ENCODE results near the gene HSD11B1.

The HSD11B1 gene

DNA sequence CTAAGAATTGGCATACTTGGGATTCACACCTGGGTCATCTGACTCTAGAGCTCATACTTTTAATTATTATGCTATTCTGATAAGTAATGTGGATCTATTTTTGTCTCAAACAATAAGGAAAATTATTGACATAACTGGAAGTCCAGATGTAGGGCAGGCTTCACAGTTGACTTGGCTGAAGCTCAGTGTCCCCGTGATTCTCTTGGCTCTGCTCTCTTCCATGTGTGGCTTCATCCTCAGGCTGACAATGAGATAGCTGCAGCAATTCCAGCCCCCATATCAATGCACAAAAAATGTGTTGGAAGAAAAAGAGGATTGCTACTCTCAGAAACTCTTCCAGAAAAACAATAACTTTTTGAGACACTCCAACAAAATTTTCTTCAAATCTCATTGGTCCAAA is 23.8 kb downstream of the HSD11B1 start:
- no peak for DNase-seq

DNA sequence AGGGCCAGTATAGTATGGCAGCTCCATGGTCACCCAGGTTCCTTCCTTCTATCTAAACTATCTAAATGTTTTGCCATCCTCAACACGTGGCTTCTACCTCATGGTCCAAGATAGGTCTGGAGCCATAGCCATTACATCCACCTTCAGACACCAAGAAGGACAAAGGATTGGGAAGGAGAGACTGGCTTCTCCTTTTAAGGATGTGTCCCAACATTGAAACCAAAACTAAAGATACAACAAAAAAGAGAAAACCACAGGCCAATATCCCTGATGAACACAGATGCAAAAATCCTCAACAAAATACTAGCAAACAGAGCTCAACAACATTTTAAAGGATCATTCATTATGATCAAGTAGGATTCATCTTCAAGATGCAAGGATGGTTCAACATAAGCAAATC is 24.8 kb downstream of the HSD11B1 start:
- DNase-seq, result no peak

DNA sequence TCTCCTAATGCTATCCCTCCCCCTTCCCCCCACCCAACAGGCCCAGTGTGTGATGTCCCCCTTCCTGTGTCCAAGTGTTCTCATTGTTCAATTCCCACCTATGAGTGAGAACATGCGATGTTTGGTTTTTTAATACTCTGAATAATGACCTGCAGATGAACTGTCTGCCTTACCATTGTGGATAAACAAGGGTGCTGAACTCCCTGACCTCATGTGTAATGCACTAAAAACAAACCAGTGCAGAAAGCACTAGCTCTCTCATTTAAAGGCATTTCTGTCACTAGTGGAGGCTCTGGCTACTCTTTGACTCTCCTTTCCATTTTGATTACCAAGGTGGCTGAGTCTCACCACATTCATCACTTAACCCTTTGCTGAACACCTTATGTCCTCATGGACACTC is 28.1 kb downstream of the HSD11B1 start:
- no peak for DNase-seq

DNA sequence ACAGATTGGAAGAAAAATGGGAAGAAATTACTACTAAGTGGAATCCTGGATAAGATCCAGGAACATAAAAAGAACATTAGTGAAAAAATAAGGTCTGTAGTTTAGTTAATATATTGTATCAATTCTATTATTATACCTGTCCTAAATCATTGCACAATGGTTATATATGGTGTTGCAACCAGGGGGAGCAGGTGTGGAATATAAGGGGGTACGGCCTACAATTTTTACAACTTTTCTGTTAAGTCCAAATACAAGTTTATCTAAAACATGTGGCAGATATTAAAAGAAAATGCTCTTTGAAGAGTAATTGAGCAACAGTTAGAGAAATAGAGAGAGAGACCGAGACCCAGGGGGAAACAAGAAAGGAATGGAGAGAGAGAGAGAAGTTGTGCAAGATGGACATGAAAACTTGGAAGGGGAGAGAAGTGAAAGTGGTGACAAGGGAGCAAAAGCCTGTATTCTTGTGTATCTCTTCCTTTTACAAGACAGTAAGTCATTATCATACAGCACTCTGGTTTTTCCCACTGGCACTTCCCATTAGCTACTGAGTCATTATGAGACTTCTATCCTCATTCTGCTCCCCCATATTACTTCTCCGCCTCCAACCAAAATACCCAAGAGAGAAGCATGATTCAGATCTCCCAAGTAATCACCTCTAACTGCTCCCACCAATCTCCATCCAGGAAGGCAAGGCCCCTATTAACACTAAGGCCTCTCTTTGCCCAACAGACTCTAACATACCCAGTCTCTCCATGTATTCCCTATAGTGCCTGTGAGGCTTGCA is 29.0 kb downstream of the HSD11B1 start:
- DNase-seq, result no peak

DNA sequence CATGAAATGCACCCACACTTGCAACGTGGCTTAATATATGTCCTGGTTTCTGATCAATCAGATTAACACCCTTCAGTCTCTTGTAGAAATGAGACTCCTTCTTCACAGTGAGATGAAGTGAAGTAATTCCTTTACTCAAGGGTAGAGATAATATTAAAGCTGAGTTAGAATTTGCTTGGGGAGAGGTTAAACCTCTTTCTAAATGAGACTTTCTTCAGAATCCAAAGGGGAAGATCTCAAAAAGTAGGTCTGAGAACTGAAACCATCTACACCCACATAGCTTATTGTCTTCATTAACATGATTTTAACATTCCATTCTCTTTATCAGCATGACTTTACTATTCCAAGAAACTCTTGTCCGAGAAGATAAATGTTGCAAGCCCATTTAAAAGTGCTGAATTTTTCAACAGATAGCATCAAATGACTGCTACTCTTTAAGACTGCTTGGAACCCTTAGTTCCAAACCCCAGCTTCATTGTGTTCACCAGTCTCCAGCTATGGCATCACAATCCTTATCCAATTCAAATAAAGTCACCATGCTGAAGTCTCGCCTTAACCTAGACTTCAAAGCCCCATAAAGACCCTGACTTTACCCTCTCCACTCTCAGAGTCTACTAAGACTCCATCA is 32.0 kb downstream of the HSD11B1 start:
- no peak for DNase-seq

DNA sequence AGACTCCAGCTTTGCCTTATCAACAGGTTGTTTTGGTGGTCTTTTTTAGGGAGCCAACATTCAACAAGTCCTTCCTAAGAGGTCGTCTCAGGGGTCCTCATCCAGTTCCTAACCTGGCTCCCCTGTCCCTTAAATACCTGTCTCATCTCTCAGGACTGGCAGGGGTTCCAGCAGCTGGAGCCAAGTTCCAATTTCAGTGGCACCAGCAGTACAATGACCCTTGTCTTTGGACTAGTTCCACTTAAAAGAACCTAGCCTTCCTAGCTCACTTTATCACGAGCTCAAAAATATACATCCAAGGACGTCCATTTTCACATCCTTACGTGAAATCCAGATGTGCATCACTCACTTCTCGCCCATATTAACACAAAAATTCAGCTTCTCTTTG is 32.5 kb downstream of the HSD11B1 start:
- DNase-seq, result no peak

DNA sequence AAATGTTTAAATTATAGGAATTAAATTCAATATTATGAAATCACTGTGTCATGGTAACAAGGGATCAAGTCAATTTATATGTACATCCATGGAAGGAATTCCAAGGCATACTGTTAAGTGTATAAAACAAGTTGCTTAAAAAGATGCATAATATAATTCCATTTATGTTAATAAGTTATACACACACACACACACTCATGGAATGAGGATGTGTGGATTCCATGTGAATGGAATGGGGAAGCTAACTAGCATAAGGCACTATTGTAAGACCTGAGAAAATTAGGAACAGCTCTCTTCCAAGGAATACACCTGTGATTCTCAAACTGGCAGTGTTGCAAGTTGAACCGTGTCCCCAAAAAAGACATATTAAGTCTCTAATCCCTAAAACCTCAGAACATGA is 33.6 kb downstream of the HSD11B1 start:
- DNase-seq, result no peak

DNA sequence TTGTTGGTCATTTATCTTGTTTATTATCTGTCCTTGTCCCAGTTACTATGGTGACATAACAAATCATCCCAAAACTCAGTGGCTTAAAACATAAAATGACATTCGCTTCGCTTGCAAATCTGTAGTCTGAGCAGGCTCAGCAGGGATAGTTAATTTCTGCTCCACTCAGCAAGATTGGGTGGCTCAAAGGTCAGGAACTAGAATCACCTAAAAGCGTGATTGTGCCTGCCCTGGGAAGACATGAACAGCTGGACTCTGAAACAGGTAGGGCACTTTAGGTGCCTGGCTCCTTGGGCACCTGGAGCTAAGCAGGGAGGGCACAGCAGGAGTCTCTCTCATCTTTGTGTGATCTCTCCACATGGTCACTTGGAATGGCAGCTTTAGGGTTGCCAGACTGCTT is 36.5 kb downstream of the HSD11B1 start:
- no peak for DNase-seq

DNA sequence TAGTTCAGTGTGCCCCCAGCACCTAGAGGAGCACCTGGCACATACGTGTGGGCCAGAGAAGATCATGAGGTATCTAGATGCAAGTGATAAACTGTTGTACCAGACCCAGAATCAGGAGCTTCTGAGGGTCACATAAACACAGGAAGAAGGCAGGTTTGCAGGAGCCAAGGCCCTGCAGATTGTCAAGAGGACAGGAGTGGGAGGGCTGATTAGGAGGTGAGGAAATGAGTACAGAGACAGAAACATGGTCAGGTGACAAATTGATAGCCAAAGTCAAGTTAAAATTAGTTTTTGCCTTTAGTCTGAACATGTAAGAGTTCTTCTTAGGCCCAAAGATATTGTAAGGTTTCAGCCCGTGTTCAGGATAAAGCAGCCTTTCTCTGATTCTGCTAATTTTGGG is 37.2 kb downstream of the HSD11B1 start:
- no peak for DNase-seq

DNA sequence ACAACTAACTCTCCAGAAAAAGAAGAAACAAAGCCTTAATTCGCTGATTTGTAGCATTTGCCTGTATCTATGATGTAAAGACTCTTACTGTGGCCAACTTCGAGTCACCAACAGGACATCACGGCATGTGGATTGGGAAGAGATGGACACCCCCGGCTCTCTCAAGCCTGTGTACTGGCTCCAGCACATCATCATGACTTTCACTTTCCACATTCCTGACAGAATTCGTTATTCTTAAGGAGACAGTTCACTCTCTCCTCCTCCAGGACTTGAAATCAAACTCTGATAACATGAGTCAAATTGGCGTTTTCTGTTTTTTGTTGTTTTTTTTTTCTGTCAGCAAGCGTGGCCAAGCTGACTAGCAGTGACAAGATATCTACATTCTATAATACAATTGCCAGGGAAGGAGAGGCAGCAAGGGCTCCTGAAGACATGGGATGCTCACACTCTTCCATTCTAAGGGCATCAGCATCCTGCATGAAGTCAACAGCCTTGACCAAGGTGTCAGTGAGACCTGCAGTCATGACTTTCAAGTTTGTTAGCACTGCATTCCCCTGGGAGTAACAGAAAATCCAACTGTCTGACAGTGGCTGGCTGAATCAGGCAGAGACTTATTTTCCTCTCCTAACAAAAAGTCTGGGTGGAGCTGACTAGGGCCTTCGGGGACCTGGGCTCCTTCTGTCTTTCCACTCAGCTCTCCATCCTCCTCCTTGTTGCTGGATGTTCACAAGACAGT is 37.9 kb downstream of the HSD11B1 start:
- no peak for DNase-seq

DNA sequence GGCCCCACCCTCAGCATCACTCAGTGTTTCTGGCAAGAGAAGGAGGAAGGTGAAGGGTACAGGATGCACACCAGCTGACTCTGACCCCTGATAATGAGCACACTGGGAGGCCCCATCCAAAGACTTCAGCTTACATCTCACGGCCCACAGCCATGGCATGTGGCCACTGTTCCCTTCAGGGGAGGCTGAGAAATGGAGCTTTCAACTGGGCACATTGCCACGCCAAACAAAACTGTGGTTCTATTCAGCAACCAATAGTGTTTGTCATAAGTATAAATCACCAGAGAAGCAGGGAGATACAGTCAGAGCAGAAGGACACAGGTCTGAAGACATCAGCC is 38.5 kb downstream of the HSD11B1 start:
- no peak for DNase-seq

DNA sequence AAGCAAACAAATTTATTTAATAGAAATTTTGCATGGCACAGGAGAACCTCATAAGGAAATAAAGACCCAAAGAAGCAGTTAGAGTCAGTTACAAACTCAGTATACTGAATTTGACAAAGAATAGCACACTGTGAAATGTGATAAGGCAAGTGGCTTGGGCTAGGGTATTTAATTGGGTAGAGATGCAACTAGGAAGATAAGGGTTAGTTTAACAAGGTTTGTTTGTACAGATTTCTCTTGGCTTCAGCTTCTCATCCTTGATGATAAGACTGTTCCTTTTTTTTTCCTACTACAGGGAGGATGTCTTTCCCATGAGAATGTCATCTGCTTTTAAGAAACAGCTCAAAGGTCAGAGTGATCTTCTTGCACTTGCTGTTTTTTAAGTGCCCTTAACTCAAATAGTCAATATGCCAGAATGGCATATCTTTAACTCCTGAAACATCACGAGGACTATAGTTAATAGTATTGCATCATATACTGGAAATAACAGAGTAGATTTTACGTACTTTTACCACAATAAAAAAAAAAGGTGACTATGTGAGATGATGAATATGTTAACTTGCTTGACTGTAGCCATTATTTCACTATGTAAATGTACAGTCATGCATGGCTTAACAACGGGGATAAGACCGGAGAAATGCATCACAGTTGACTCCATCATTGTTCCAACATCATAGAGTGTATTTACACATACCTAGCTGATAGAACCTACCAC is 42.0 kb downstream of the HSD11B1 start:
- DNase-seq, result no peak

DNA sequence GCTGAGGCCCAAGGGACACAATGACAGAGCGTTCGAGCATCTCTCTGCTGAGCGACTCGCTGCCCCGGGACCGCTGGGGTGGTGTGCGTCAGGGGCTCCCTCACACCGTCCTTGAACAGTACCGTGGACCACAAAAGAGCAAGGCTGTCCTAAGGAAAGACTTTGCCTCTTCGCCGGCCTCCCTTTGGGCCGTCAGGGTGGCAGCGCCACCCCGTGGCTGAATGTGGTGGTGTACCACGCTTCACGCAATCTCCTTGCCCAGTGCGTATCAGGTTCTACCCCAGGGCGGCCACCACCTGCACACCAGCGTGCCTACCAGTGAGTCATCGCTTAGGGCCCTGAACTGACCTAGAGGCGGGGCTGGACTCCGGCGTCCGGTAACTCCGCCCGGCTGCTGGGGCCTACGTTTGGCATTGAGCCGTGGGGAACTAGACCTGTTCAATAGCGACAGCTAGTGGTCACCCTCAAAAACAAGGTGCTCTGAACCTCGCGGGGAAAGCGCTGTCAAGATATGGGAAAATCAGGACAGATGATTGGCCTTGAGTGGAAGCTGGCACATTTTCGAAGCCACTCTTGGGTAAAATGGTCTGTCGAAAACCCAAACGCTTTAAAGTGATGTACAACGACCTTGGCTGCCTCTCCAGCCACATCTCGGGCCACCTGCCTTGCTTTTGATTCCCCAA is 43.1 kb downstream of the HSD11B1 start:
- no peak for DNase-seq

DNA sequence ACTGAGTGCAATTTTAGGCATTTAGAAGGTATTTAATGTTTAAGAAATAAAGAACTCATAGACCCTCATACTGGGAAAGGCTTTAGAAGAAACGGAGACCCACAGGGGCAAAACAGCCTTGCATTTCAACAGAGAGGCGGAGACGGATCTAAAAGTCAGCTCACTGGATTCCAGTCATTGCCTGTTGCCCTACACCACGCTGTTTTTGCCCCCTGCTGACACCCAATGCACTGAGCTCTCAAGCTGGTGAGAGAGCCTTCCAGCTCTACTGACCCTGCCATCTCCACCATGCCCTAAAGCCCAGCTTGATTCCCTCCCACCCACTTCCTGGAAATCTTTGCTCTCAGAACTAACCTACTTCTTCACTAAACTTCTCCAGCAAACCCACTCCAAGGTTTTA is 44.0 kb downstream of the HSD11B1 start:
- no peak for DNase-seq

DNA sequence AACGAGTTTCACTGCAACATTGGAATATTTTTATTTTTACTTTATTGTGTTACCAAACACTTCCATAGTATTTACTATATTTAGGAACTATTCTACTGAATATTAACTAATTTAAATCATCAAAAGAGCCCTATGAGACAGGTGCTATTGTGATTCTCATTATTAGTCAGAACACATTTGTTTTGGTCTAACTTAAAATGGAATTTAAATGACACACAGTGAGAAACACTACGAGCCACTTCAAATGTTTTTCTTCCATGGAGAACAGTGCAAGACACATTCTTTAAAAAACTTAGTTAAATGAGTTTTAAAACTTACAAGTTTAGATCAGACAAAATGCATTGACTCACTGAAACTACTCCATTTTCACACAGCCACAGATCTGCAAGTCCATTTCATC is 44.6 kb downstream of the HSD11B1 start:
- DNase-seq, result no peak

DNA sequence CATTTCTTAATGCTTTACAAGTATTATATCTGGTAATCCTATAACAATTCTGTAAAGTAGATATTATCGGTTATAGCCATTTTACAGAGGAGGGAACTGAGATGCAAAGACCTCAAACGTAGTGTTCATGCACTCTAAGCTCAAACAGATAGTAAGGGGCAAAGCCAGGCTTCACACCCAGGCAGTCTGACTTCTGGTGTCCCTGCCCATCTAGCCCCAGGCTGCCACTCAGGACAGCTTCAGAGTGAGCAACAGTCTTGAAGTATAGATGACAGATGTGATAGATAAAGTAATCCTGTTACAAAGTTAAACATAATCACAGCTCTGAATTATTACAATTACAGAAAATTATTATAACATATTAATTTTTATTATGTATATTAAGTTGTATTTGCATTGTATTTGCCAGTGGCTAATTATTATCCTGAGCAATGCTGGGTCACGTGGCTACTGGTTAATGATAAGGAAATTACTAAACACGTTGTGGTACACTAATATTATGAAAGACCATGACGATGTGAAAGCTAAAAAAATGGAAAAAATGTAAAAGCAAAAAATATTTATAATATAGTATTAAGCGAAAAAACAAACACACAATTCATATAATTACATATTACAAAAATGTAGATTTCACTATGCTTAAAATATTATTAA is 45.2 kb downstream of the HSD11B1 start:
- no peak for DNase-seq

DNA sequence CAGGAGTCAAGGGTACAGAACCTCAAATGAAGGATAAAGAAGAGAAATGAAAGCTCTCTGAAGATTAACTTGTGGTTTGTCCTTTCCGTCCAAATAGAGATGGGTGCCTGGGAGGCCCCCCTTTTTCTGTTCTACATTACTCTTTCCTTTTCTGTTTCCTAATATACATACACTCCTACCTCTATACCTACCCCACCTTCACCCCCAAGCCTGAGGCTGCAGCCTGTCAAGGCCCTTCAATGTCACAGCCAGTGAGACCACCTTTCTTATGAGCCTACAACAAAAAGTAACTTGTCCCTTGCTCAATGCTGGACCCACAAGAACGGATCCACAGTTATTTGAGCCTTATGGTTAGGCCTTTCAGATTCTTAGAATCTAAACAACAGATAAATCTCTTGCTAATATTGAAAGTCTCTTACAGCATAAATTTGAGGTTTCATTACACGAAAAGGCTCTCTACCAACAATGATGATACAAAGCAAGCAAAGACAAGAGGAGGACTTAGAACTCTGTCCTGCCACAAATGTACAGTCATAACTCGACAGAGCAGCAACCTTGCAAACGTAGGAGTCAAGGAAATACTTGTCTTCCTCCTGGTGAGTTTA is 47.1 kb downstream of the HSD11B1 start:
- no peak for DNase-seq

DNA sequence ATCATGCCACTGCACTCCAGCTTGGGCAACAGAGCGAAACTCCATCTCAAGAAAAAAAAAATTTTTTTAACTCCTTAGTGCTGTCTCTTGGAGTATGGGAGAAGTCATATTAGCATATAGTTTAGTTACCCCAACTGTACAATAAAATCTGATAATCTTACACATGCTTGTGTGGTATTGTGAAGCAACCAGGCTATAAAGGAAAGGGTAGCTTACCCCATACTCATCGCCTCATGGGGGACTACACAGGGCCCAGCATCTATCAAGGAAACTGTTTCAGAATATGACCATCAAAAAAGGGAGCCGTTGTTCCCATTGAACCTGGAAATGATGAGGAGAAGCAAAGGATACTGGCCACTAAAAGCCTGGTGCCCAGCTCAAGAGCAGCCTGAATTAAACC is 48.2 kb downstream of the HSD11B1 start:
- DNase-seq, result no peak

DNA sequence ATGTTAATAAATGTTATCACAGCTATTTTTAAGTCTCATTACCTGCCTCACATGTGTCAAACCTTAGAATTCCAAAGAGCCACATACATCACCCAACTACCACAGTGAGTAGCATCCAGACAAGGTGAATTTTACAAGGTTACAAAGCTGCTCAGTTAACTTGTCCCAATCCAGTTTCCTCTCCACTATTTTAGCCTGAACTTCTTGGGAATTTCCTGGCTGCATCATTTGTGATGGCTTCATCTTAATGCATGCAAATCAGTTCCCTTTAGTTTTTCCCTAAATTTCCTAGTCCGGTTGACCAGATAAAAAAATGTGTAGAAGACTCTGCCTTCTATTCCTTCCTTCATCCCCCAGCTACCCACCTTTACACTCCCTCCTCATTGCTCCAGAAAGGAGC is 50.6 kb downstream of the HSD11B1 start:
- DNase-seq, result no peak

DNA sequence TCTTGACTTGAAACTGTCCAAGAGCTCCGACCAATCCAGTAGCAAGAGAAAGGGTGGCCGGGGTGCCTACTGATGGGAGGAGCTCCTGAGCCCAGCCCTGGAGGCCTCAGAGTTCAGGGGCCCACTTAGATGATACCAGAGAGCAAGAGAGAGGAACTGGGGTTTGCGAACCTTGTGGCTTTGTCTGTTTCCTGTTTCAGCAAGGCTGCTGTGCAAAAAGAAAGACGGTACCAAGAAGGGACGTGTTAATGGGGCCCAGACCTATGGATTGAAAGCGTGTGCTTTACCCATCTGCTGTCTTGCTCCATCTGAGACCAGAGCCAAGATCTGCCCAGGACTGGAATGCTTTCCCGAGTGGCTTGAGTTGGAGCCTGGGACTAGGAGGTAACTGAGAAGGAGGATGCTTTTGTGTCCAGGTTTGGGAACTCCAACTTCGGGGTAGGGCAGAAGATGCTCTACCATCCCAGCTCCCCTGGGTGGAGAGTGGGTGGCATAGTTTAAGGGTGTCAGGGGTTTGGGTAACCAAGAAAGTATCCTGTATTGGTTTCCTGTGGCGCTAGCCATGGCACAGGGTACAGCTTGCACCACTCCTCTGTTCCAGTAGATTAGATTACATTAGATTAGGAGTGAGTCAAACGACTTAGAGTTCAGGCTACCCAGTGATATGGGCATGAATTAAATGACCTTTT is 51.4 kb downstream of the HSD11B1 start, which contains the start of gene TRAF3IP3:
TSS of gene TRAF3IP3 (plus strand) at position 128 of the 689 bp plus-strand sequence. CDS start 3,987 bp downstream, outside the sequence.
- no peak for DNase-seq
